Transverse colon (tissue), 4 donors: Measurements from ENCODE around the gene RASSF3. TPM values are rescaled to one million over a fixed set of nuclear protein-coding genes. Genes with fewer than 3 reads are reported as not detected.
"Not testable (repeated sequence)": the region's sequence is repeated elsewhere in the genome, so short reads cannot be mapped to it uniquely, and the experiment has no call there.

Experiments used
- DNase-seq: peaks from one replicate; pipeline ENCODE4 v3.0.0-alpha.2; 2019
- H3K27ac ChIP-seq, 4 donors: fragments of 200-600 bp; sonication (generic); 2 replicates each; pipeline ENCODE4 v1.5.1; 2016 to 2018; ENCODE audit warnings: inconsistent platforms in 4 of 4
- H3K27me3 ChIP-seq: fragments of 200-600 bp; sonication (generic); 2 replicates; pipeline ENCODE4 v1.5.1; 2017; ENCODE audit warnings: inconsistent platforms
- H3K36me3 ChIP-seq, 4 donors: fragments of 200-600 bp; sonication (generic); 2 replicates each; pipeline ENCODE4 v1.5.1; 2017 to 2019; ENCODE audit warnings: inconsistent platforms in 4 of 4
- H3K4me1 ChIP-seq, 4 donors: fragments of 200-600 bp; sonication (generic); 2 replicates each; pipeline ENCODE4 v1.5.1; 2017 to 2020; ENCODE audit warnings: inconsistent platforms in 4 of 4
- H3K4me3 ChIP-seq, 4 donors: fragments of 200-600 bp; sonication (generic); 1 replicate in 1 of 4; 2 replicates in 3 of 4; pipeline versions ENCODE4 v1.5.1 to v1.6.1; 2017 to 2019; ENCODE audit warnings: inconsistent platforms in 4 of 4
- H3K9me3 ChIP-seq, 2 donors: fragments of 200-600 bp; sonication (generic); 2 replicates each; pipeline ENCODE4 v1.5.1; 2017 to 2019; ENCODE audit warnings: inconsistent platforms in 2 of 2
- EP300 ChIP-seq: sonication (generic); formaldehyde crosslinking; IDR thresholded peaks from one replicate; pipeline ENCODE4 v1.6.1; 2017; ENCODE audit warnings: antibody characterized with exemption, low read depth
- POLR2A ChIP-seq: fragments of 450-650 bp; IDR thresholded peaks from one replicate; pipeline ENCODE4 v1.6.1; 2016; ENCODE audit warnings: antibody characterized with exemption, mild to moderate bottlenecking, moderate library complexity
- POLR2AphosphoS5 ChIP-seq, 3 donors: sonication (generic); formaldehyde crosslinking; IDR thresholded peaks; one replicate each; pipeline ENCODE4 v1.6.1; 2016; ENCODE audit warnings: antibody characterized with exemption in 3 of 3
- WGBS, 2 donors: methylation state at CpG; one replicate each; pipeline ENCODE4 v1.1.5; 2018; ENCODE audit warnings: low coverage in 1 of 2; 5-methylcytosine and 5-hydroxymethylcytosine counted together
- in situ Hi-C, 4 donors: fragments of 200-750 bp; cut with MboI; loops; one replicate each; pipeline versions ENCODE4 v1.15.0 to v1.15.1; 2017; ENCODE audit warnings: low sequenced_read_pairs in 3 of 4, low pct_ligation_motif_present in 1 of 4, low pct_unique_long_range_greater_than_20kb in 1 of 4
- intact Hi-C: fragments of 100-400 bp; cut with DNase I; formaldehyde crosslinking; loops from one replicate; pipeline ENCODE4 v1.15.1; 2023; ENCODE audit warnings: low total_unique reads
- total RNA-seq, 4 donors: library from RNA; depleted of rRNA; stranded (reverse); fragments of >200 nt; gene quantifications; one replicate each; pipeline ENCODE4 v1.1.0, GENCODE V29; 2016
- TF ChIP-seq, protein P1 (sequence below), 5 experiments: fragments of 200-600 bp in 3 of 5; fragments of 450-650 bp in 2 of 5; sonication (generic) in 3 of 5; IDR thresholded peaks; 1 replicate in 2 of 5; 2 replicates in 3 of 5; pipeline ENCODE4 v1.5.1; 2016 to 2017; ENCODE audit warnings: antibody characterized with exemption in 5 of 5, inconsistent platforms in 3 of 5, mild to moderate bottlenecking in 2 of 5, moderate library complexity in 1 of 5

The RASSF3 gene
- total RNA-seq, 4 donors from 2014 or later, result 41.6 to 83.2 (median 62.5) TPM

DNA sequence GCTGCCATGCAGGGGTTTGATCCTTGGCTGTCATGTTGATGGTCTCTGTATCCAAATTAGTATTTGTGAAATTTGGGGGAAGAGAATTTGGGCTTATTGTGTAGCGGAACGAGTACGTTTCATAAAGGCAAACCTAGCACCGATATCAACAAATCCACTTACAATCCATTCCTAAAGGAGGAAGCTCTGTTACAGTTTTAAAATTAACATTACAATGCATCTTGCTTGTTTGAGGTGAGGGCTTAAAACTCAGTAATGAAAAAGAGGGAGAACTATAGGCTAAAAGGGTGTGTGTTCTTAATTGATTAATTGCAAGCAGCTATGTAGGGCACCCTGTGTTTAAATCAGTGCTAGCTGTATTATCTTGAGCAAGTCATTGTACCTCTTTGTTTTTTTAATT lies 13.7 kb downstream of the RASSF3 start:
- H3K4me1 ChIP-seq, result peaks cover 32 to 93% (median 49%) of the 10 kb centered on the region in 4 donors
- H3K4me3 ChIP-seq, result no peak overlapping the region
- TF ChIP-seq POLR2AphosphoS5 (IDR thresholded peaks at IDR 0.05) (no peak), EP300 (no peak), POLR2A (no peak)
- TF ChIP-seq, protein P1, sequence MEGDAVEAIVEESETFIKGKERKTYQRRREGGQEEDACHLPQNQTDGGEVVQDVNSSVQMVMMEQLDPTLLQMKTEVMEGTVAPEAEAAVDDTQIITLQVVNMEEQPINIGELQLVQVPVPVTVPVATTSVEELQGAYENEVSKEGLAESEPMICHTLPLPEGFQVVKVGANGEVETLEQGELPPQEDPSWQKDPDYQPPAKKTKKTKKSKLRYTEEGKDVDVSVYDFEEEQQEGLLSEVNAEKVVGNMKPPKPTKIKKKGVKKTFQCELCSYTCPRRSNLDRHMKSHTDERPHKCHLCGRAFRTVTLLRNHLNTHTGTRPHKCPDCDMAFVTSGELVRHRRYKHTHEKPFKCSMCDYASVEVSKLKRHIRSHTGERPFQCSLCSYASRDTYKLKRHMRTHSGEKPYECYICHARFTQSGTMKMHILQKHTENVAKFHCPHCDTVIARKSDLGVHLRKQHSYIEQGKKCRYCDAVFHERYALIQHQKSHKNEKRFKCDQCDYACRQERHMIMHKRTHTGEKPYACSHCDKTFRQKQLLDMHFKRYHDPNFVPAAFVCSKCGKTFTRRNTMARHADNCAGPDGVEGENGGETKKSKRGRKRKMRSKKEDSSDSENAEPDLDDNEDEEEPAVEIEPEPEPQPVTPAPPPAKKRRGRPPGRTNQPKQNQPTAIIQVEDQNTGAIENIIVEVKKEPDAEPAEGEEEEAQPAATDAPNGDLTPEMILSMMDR (IDR thresholded peaks at IDR 0.05), result no peak
- 90 to 94% methylated on average over 4 of the region's 4 CpGs for WGBS, 2 donors
- H3K9me3 ChIP-seq, result no peaks in the 10 kb centered on the region
- intact Hi-C loops (no loop called here), in situ Hi-C loops (loop anchor here in 1 of 4 donors (10.0 kb wide), 1 partner anchor 51 kb away; no protein-coding TSS in a partner anchor)
- peak overlapping the region; percentile 84 to 95 (median 87) for H3K27ac ChIP-seq
- H3K36me3 ChIP-seq, result no peaks in the 10 kb centered on the region
- no peak for DNase-seq
- H3K27me3 ChIP-seq, result no peaks in the 10 kb centered on the region

DNA sequence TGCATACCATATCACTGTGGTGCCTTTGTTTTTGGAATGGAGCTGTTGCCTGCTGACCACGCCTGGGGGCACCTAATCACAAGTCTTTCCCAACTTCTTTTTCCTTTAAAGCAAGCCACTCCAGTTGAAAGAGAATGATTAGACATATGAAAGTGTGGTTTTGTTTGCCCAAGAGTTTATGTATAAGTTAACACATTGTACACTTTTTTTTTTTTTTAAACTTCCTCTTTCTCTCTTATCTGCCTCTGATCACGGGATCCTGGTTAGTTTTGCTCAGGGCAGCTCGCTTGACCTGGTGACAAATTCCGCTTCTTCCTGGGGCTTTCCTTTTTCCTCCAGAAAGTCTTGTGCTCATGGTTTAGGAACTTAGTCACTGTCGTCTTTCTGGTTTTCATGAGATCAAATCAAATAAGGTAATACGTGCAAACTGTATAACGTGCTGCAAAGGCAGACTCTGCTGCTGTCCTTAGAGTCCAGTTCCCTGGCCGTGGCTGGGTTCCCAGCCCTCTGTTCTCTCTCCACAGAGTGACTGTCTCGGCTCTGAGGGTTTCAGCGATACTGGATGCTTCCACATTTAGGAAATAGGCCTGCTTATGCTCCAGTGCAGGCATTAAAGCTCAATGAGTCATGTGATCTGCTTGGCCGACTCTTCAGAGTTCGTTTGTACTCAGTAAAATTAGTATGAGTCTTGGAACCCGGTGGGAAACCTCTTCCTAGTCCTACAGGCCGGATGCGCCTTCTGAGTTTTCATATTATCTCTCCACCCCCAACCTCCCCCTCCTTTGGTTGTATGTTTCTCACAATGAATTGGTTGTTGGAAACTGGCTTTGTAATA lies 15.2 kb downstream of the RASSF3 start:
- Histone ChIP-seq H3K36me3 (no peaks in the 10 kb centered on the region), H3K4me1 (peaks cover 32 to 84% (median 44%) of the 10 kb centered on the region in 4 donors), H3K4me3 (peak overlapping the region in 2 of 4 donors; percentile 12 to 44), H3K27me3 (no peaks in the 10 kb centered on the region), H3K9me3 (no peaks in the 10 kb centered on the region), H3K27ac (peak overlapping the region; percentile 84 to 95 (median 87))
- intact Hi-C loops, result no loop called here
- in situ Hi-C loops, result loop anchor here in 1 of 4 donors (10.0 kb wide), 1 partner anchor 49 kb away; no protein-coding TSS in a partner anchor
- peak; percentile 54 for DNase-seq
- 6 to 9% methylated on average over 5 to 15 of the region's 15 CpGs for WGBS, 2 donors
- TF ChIP-seq POLR2A (peak; percentile 39), POLR2AphosphoS5 (IDR thresholded peaks at IDR 0.05) (peak; percentile 65 to 77 (median 70)), EP300 (peak; percentile 9)
- TF ChIP-seq, protein P1 (IDR thresholded peaks at IDR 0.05), result no peak

DNA sequence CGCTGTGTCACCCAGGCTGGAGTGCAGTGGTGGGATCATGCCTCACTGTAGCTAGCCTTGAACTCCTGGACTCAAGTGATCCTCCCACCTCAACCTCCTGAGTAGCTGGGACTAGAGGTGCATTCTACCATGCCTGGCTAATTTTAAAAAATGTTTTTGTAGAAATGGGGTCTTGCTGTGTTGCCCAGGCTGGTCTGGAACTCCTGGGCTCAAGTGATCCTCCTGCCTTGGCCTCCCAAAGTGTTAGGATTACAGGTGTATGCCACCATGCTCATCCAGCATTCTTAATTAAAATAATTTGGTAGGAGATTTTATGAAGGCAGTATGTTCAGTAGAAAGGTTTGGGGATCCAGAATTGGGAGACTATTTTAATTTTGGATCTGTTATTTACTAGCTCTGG lies 16.3 kb downstream of the RASSF3 start:
- H3K4me1 ChIP-seq, result peaks cover 32 to 76% (median 41%) of the 10 kb centered on the region in 4 donors
- H3K27me3 ChIP-seq, intact Hi-C loops, H3K36me3 ChIP-seq, H3K9me3 ChIP-seq, H3K4me3 ChIP-seq, DNase-seq: not testable (repeated sequence)
- H3K27ac ChIP-seq, result peak overlapping the region; percentile 84 to 95 (median 87)
- in situ Hi-C loops, result loop anchor here in 1 of 4 donors (10.0 kb wide), 1 partner anchor 48 kb away; no protein-coding TSS in a partner anchor
- WGBS, 2 donors, result 97 to 100% methylated on average over 1 of the region's 1 CpG

DNA sequence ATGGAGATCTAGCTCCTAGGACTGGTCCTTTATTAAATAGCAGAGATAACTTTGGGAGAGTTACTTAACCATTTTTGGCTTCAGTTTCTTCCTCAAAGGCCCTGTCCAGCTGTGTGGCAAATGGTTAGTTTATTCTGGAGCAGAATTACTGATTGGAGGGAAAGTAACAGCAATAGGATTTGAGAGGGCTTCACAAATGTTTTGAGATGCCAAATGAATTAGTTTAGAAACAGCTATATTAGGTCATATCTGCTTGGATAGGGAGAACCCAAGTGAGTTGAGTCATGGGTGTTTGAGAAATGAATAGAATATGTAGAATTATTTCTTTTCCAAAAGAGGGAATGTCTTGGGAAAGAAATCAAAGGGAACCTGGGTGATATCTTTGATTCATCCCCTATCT lies 17.5 kb downstream of the RASSF3 start:
- TF ChIP-seq, protein P1 (IDR thresholded peaks at IDR 0.05), result no peak
- TF ChIP-seq POLR2A, result no peak
- TF ChIP-seq POLR2AphosphoS5 (IDR thresholded peaks at IDR 0.05), result no peak
- TF ChIP-seq EP300, result no peak
- intact Hi-C loops, result no loop called here
- Histone ChIP-seq H3K4me1 (peaks cover 32 to 64% (median 45%) of the 10 kb centered on the region in 4 donors), H3K9me3 (no peaks in the 10 kb centered on the region), H3K4me3 (no peak overlapping the region), H3K27ac (peak overlapping the region; percentile 84 to 95 (median 87)), H3K27me3 (no peaks in the 10 kb centered on the region), H3K36me3 (no peaks in the 10 kb centered on the region)
- in situ Hi-C loops, result loop anchor here in 1 of 4 donors (10.0 kb wide), 1 partner anchor 47 kb away; no protein-coding TSS in a partner anchor
- no peak for DNase-seq
